ENCODE data around the gene KLHL24. TPM values are rescaled to one million over a fixed set of nuclear protein-coding genes. Genes with fewer than 3 reads are reported as not detected.

Gene KLHL24
- total and polyA plus RNA-seq, 2 of the 13 experiments (the other 11 are each of a cell fraction or from before 2014, with no cell fraction given): 6.9 to 15.7 TPM

DNA sequence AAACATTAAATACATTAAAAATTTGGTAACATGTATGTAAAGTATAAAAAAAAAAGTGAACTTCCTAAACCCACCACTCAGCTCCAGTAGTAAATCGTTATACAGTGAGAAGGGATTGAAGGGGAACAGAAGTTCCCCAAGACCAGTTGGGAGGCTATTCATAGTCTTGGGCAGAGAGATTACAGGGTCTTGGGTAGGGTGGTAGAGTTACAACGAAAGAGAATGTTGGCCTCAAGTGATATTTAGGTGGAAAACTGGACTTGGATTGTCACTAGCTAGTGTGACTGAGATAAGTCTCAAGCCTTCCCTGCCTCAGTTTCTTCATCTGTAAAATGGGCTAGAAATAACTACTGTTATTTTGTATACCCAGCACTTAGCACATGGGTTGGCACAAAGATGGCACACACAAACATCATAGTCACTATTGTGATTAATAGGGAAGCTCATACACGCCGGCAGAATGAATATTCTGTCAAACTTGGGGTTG, 61.7 kb downstream of the KLHL24 start:
- Histone ChIP-seq H3K79me2 (ENCODE audit: insufficient read depth, low read length) (peaks cover 44% of the 10 kb centered on the region), H3K27ac (ENCODE audit: extremely low read length, insufficient read depth, low read length) (no peak overlapping the region), H3K27me3 (ENCODE audit: control insufficient read depth in 1 of 2, insufficient read depth in 2 of 2, low read length in 2 of 2) (no peaks in the 10 kb centered on the region; a peak in 1 of 5 replicates), H3K4me3 (replicated peaks in 1 of 3; ENCODE audit: insufficient read depth in 1 of 3, low read depth in 2 of 3, low read length in 3 of 3) (peak overlapping the region in 2 of 3 experiments; percentile 89 to 93; a peak in 5 of 6 replicates), H3K4me2 (ENCODE audit: low read depth, low read length) (peak overlapping the region; percentile 85), H3K9me3 (ENCODE audit: low read length) (no peaks in the 10 kb centered on the region), H2AFZ (ENCODE audit: low read length) (peak overlapping the region; percentile 65), H3K9ac (ENCODE audit: insufficient read depth, low read depth, low read length) (peak overlapping the region; percentile 41; the same call in 1 of the 2 replicates), H3K4me1 (ENCODE audit: insufficient read depth, low read length) (peaks cover 58% of the 10 kb centered on the region), H3K36me3 (replicated peaks in 1 of 2; ENCODE audit: control insufficient read depth in 1 of 2, insufficient read depth in 2 of 2, low read length in 2 of 2) (peaks cover 2 to 5% of the 10 kb centered on the region in 2 experiments; a peak in 1 of 5 replicates), H4K20me1 (ENCODE audit: insufficient read depth, low read length) (peaks cover 11% of the 10 kb centered on the region)
- BruUV-seq (replicated peaks): TSS peak; percentile 65
- FAIRE-seq: no peak
- DNase-seq (ENCODE audit: low spot score): no peak
- WGBS (ENCODE audit: low lambda C conversion rate): 23% methylated on average over 4 of the region's 4 CpGs
- POLR2A ChIA-PET: interaction anchor here (0.6 to 1.9 kb wide), 5 partner anchors 8 to 249 kb away, joined by 3 to 13 read pairs (median 4); partner anchors contain the start of gene KLHL24
- CTCF ChIA-PET (ENCODE audit: low intra/inter-chr PET ratio, low total read pairs): no interaction called here
- ATAC-seq: no peak
- intact Hi-C loops (cut with micrococcal nuclease; ENCODE audit: unreplicated experiment): loop anchor here (5.0 kb wide), 1 partner anchor 60 kb away; the partner anchor contains the start of gene KLHL24
- in situ Hi-C loops (cut with HindIII; ENCODE audit: extremely low pct_ligation_motif_present, low pct_unique_long_range_greater_than_20kb): no loop called here
- TF ChIP-seq ZNF629 (CRISPR knock-in tag; conservative IDR thresholded peaks at IDR 0.05): peak; percentile 94
- TF ChIP-seq CHD4 (IDR thresholded peaks at IDR 0.05; ENCODE audit: borderline replicate concordance, low read length): peak; percentile 31; the same call in 1 of the 2 replicates
- TF ChIP-seq, protein P1, sequence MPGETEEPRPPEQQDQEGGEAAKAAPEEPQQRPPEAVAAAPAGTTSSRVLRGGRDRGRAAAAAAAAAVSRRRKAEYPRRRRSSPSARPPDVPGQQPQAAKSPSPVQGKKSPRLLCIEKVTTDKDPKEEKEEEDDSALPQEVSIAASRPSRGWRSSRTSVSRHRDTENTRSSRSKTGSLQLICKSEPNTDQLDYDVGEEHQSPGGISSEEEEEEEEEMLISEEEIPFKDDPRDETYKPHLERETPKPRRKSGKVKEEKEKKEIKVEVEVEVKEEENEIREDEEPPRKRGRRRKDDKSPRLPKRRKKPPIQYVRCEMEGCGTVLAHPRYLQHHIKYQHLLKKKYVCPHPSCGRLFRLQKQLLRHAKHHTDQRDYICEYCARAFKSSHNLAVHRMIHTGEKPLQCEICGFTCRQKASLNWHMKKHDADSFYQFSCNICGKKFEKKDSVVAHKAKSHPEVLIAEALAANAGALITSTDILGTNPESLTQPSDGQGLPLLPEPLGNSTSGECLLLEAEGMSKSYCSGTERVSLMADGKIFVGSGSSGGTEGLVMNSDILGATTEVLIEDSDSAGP (CRISPR knock-in tag; IDR thresholded peaks at IDR 0.05; ENCODE audit: borderline replicate concordance): no peak
- no peak for TF ChIP-seq SNAI1 (CRISPR knock-in tag; IDR thresholded peaks at IDR 0.05; ENCODE audit: borderline replicate concordance)
- TF ChIP-seq RBFOX2 (IDR thresholded peaks at IDR 0.05; ENCODE audit: low read depth, low read length): no peak
- TF ChIP-seq, protein P2, sequence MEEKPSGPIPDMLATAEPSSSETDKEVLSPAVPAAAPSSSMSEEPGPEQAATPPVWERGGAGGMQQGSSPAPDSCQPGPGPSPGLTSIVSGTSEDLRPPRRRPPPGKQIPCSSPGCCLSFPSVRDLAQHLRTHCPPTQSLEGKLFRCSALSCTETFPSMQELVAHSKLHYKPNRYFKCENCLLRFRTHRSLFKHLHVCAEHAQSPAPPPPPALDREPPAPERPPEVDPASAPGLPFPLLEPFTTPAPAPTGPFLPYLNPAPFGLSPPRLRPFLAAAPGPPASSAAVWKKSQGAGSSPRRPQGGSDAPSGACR (CRISPR knock-in tag; IDR thresholded peaks at IDR 0.05): no peak
- TF ChIP-seq MAFG (CRISPR knock-in tag; IDR thresholded peaks at IDR 0.05): no peak
- 0 out of 2 replicates have a peak, but pooled peaks have one; percentile 33 for TF ChIP-seq KDM1A (CRISPR knock-in tag; IDR thresholded peaks at IDR 0.05)
- TF ChIP-seq, protein P3, sequence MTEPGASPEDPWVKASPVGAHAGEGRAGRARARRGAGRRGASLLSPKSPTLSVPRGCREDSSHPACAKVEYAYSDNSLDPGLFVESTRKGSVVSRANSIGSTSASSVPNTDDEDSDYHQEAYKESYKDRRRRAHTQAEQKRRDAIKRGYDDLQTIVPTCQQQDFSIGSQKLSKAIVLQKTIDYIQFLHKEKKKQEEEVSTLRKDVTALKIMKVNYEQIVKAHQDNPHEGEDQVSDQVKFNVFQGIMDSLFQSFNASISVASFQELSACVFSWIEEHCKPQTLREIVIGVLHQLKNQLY (CRISPR knock-in tag; IDR thresholded peaks at IDR 0.05): no peak
- TF ChIP-seq, protein P4, sequence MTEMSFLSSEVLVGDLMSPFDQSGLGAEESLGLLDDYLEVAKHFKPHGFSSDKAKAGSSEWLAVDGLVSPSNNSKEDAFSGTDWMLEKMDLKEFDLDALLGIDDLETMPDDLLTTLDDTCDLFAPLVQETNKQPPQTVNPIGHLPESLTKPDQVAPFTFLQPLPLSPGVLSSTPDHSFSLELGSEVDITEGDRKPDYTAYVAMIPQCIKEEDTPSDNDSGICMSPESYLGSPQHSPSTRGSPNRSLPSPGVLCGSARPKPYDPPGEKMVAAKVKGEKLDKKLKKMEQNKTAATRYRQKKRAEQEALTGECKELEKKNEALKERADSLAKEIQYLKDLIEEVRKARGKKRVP (CRISPR knock-in tag; IDR thresholded peaks at IDR 0.05): 0 out of 4 replicates have a peak, but pooled peaks of 1 of the 2 experiments have one; percentile 18
- TF ChIP-seq ZNF605 (CRISPR knock-in tag; IDR thresholded peaks at IDR 0.05): 0 out of 2 replicates have a peak, but pooled peaks have one; percentile 26
- TF ChIP-seq RCOR2 (CRISPR knock-in tag; IDR thresholded peaks at IDR 0.05): peak; percentile 58
- no peak for TF ChIP-seq CHCHD3 (CRISPR knock-in tag; IDR thresholded peaks at IDR 0.05)
- no peak for TF ChIP-seq SP1 (IDR thresholded peaks at IDR 0.05)
- no peak for TF ChIP-seq SP1 (CRISPR knock-in tag; IDR thresholded peaks at IDR 0.05)
- TF ChIP-seq MEIS1 (CRISPR knock-in tag; IDR thresholded peaks at IDR 0.05; ENCODE audit: borderline replicate concordance): no peak
- peak; percentile 22; the same call in 1 of the 2 replicates for TF ChIP-seq ZMYM3 (CRISPR knock-in tag; IDR thresholded peaks at IDR 0.05)
- TF ChIP-seq SKI (IDR thresholded peaks at IDR 0.05; ENCODE audit: partially characterized antibody): no peak
- TF ChIP-seq, protein P5, sequence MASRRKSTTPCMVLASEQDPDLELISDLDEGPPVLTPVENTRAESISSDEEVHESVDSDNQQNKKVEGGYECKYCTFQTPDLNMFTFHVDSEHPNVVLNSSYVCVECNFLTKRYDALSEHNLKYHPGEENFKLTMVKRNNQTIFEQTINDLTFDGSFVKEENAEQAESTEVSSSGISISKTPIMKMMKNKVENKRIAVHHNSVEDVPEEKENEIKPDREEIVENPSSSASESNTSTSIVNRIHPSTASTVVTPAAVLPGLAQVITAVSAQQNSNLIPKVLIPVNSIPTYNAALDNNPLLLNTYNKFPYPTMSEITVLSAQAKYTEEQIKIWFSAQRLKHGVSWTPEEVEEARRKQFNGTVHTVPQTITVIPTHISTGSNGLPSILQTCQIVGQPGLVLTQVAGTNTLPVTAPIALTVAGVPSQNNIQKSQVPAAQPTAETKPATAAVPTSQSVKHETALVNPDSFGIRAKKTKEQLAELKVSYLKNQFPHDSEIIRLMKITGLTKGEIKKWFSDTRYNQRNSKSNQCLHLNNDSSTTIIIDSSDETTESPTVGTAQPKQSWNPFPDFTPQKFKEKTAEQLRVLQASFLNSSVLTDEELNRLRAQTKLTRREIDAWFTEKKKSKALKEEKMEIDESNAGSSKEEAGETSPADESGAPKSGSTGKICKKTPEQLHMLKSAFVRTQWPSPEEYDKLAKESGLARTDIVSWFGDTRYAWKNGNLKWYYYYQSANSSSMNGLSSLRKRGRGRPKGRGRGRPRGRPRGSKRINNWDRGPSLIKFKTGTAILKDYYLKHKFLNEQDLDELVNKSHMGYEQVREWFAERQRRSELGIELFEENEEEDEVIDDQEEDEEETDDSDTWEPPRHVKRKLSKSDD (CRISPR knock-in tag; IDR thresholded peaks at IDR 0.05; ENCODE audit: low read depth): no peak

All from HepG2 (cell line).